ENCODE measurements around the gene BRD4. TPM values are rescaled to one million over a fixed set of nuclear protein-coding genes. Genes with fewer than 3 reads are reported as not detected.

The BRD4 gene
- total RNA-seq, 2 experiments from 2014 or later: 94.3 to 99.6 TPM

- Mint-ChIP-seq H3K36me3 (ENCODE audit: low read depth) (no peaks in the 10 kb centered on the region), H3K9me3 (no peaks in the 10 kb centered on the region), H3K4me1 (ENCODE audit: low read depth) (peaks cover 11% of the 10 kb centered on the region), H3K27ac (no peak overlapping the region), H3K4me3 (peak overlapping the region; percentile 70), H3K27me3 (peaks cover 29% of the 10 kb centered on the region)
- peak; percentile 99 for ATAC-seq
- no peak for TF ChIP-seq CTCF (IDR thresholded peaks at IDR 0.05)
- peak; percentile 86 for DNase-seq
- intact Hi-C loops (cut with micrococcal nuclease): no loop called here
- ChIA-PET POLR2A (interaction anchor here (0.7 kb wide), 2 partner anchors 12 to 15 kb away, joined by 3 to 4 read pairs; no protein-coding TSS in a partner anchor), CTCF (no interaction called here)
These were observed 109.3 kb downstream of the BRD4 start for GRCh38 chr19:15222738-15223648.

- POLR2A ChIA-PET: no interaction called here
- intact Hi-C loops (cut with micrococcal nuclease): no loop called here
- no peak overlapping the region for H3K27ac Mint-ChIP-seq
- no peak overlapping the region for H3K4me3 Mint-ChIP-seq
- no peak for TF ChIP-seq CTCF (IDR thresholded peaks at IDR 0.05)
- H3K9me3 Mint-ChIP-seq: no peaks in the 10 kb centered on the region
- H3K4me1 Mint-ChIP-seq (ENCODE audit: low read depth): peaks cover 11% of the 10 kb centered on the region
- DNase-seq: no peak
- CTCF ChIA-PET: interaction anchor here (1.1 kb wide), 1 partner anchor 44 kb away, joined by 4 read pairs; no protein-coding TSS in a partner anchor
- no peaks in the 10 kb centered on the region for H3K36me3 Mint-ChIP-seq (ENCODE audit: low read depth)
- peaks cover 25% of the 10 kb centered on the region for H3K27me3 Mint-ChIP-seq
- ATAC-seq: no peak
These were observed 111.5 kb downstream of the BRD4 start for GRCh38 chr19:15220833-15221232.

- DNase-seq (no peak), ATAC-seq (no peak)
- Mint-ChIP-seq H3K27ac (no peak overlapping the region), H3K27me3 (peaks cover 12% of the 10 kb centered on the region), H3K4me1 (ENCODE audit: low read depth) (peaks cover 10% of the 10 kb centered on the region), H3K36me3 (ENCODE audit: low read depth) (no peaks in the 10 kb centered on the region), H3K9me3 (no peaks in the 10 kb centered on the region), H3K4me3 (no peak overlapping the region)
- CTCF ChIA-PET: no interaction called here
- intact Hi-C loops (cut with micrococcal nuclease): no loop called here
- POLR2A ChIA-PET: no interaction called here
- TF ChIP-seq CTCF (IDR thresholded peaks at IDR 0.05): no peak
These were observed 113.8 kb downstream of the BRD4 start for GRCh38 chr19:15218501-15218900.

GRCh38 chr19:15216363-15216762 lies 116.0 kb downstream of the BRD4 start:
- Mint-ChIP-seq H3K27ac (no peak overlapping the region), H3K27me3 (peaks cover 1% of the 10 kb centered on the region), H3K4me1 (ENCODE audit: low read depth) (no peaks in the 10 kb centered on the region), H3K36me3 (ENCODE audit: low read depth) (no peaks in the 10 kb centered on the region), H3K9me3 (no peaks in the 10 kb centered on the region), H3K4me3 (no peak overlapping the region)
- intact Hi-C loops (cut with micrococcal nuclease): no loop called here
- ATAC-seq: no peak
- POLR2A ChIA-PET: no interaction called here
- TF ChIP-seq CTCF (IDR thresholded peaks at IDR 0.05): no peak
- no peak for DNase-seq
- CTCF ChIA-PET: no interaction called here

GRCh38 chr19:15213715-15214381 lies 118.5 kb downstream of the BRD4 start:
- H3K9me3 Mint-ChIP-seq: no peaks in the 10 kb centered on the region
- H3K4me3 Mint-ChIP-seq: no peak overlapping the region
- no peak overlapping the region for H3K27ac Mint-ChIP-seq
- intact Hi-C loops (cut with micrococcal nuclease): no loop called here
- ATAC-seq: no peak
- ChIA-PET POLR2A (no interaction called here), CTCF (interaction anchor here (1.3 kb wide), 1 partner anchor 36 kb away, joined by 3 read pairs; no protein-coding TSS in a partner anchor)
- H3K27me3 Mint-ChIP-seq: no peaks in the 10 kb centered on the region
- TF ChIP-seq CTCF (IDR thresholded peaks at IDR 0.05): no peak
- DNase-seq: no peak
- H3K36me3 Mint-ChIP-seq (ENCODE audit: low read depth): no peaks in the 10 kb centered on the region
- H3K4me1 Mint-ChIP-seq (ENCODE audit: low read depth): no peaks in the 10 kb centered on the region
